GM23248 (cell line): ENCODE measurements around the gene IL17REL. TPM values are rescaled to one million over a fixed set of nuclear protein-coding genes. Genes with fewer than 3 reads are reported as not detected.

Experiments
- DNase-seq: peaks from one replicate; pipeline ENCODE4 v3.0.0-alpha.2; 2015
- H2AFZ ChIP-seq: fragments of 200-600 bp; sonication (generic); 2 replicates; pipeline ENCODE4 v1.6.1; 2016; ENCODE audit warnings: antibody characterized with exemption
- H3F3A ChIP-seq: fragments of 200-600 bp; sonication (generic); 2 replicates; pipeline ENCODE4 v1.6.1; 2016; ENCODE audit warnings: mild to moderate bottlenecking, antibody characterized with exemption, mixed run types; ENCODE audit not compliant: insufficient read depth
- H3K27ac ChIP-seq: fragments of 200-600 bp; sonication (generic); 2 replicates; pipeline ENCODE4 v1.5.1; 2016; ENCODE audit warnings: mild to moderate bottlenecking
- H3K27me3 ChIP-seq: fragments of 200-600 bp; sonication (generic); replicated peaks from 2 replicates; pipeline ENCODE4 v1.6.1; 2016; ENCODE audit warnings: mild to moderate bottlenecking; ENCODE audit not compliant: insufficient read depth
- H3K36me3 ChIP-seq: fragments of 200-600 bp; sonication (generic); 2 replicates; pipeline ENCODE4 v1.6.1; 2016; ENCODE audit warnings: low read depth, mild to moderate bottlenecking
- H3K4me1 ChIP-seq: fragments of 200-600 bp; sonication (generic); 2 replicates; pipeline ENCODE4 v1.6.1; 2016; ENCODE audit warnings: mild to moderate bottlenecking; ENCODE audit not compliant: insufficient read depth
- H3K4me2 ChIP-seq: fragments of 200-600 bp; sonication (generic); one replicate; pipeline ENCODE4 v1.6.1; 2016; ENCODE audit warnings: mild to moderate bottlenecking; ENCODE audit not compliant: unreplicated experiment
- H3K4me3 ChIP-seq: fragments of 200-600 bp; sonication (generic); 2 replicates; pipeline ENCODE4 v1.5.1; 2016; ENCODE audit warnings: mild to moderate bottlenecking
- H3K79me2 ChIP-seq: fragments of 200-600 bp; sonication (generic); 2 replicates; pipeline ENCODE4 v1.6.1; 2016; ENCODE audit warnings: mild to moderate bottlenecking; ENCODE audit not compliant: insufficient read depth
- H3K9ac ChIP-seq: fragments of 200-600 bp; sonication (generic); 2 replicates; pipeline ENCODE4 v1.6.1; 2016; ENCODE audit warnings: mild to moderate bottlenecking
- H3K9me2 ChIP-seq: fragments of 200-600 bp; sonication (generic); 2 replicates; pipeline ENCODE4 v1.6.1; 2016; ENCODE audit warnings: mixed run types, mild to moderate bottlenecking, moderate library complexity; ENCODE audit not compliant: insufficient read depth
- H3K9me3 ChIP-seq: fragments of 200-600 bp; sonication (generic); one replicate; pipeline ENCODE4 v1.6.1; 2017; ENCODE audit warnings: low read depth
- H4K20me1 ChIP-seq: fragments of 200-600 bp; sonication (generic); 2 replicates; pipeline ENCODE4 v1.6.0; 2016; ENCODE audit not compliant: insufficient read depth
- EZH2 ChIP-seq: fragments of 200-600 bp; sonication (generic); IDR thresholded peaks from 2 replicates; pipeline ENCODE4 v1.6.1; 2018; ENCODE audit warnings: antibody characterized with exemption, mild to moderate bottlenecking; ENCODE audit not compliant: insufficient read depth, poor library complexity, severe bottlenecking
- EZH2phosphoT487 ChIP-seq: fragments of 200-600 bp; sonication (generic); IDR thresholded peaks from 2 replicates; pipeline ENCODE4 v1.6.1; 2018; ENCODE audit warnings: antibody characterized with exemption, moderate library complexity, mild to moderate bottlenecking, low read depth; ENCODE audit not compliant: insufficient read depth
- WGBS, 2 experiments: methylation state at CpG; one replicate each; pipeline ENCODE4 v1.1.6; 2015 to 2017; ENCODE audit warnings: low lambda C conversion rate in 2 of 2, low coverage in 1 of 2; ENCODE audit errors: missing lambda C conversion rate in 2 of 2; 5-methylcytosine and 5-hydroxymethylcytosine counted together
- in situ Hi-C: fragments of 300-500 bp; cut with MboI; formaldehyde crosslinking; loops from 2 replicates; pipeline ENCODE4 v1.15.0; 2020
- polyA plus RNA-seq: library from polyadenylated mRNA; unstranded; fragments of >200 nt; fragmentation: Nextera tagmentation; extraction: Ambion mirVana; gene quantifications from 2 replicates; pipeline ENCODE4 v1.2.1, GENCODE V29; 2016
- total RNA-seq: library from RNA; depleted of rRNA; stranded (reverse); fragments of >200 nt; shearing (Covaris generic); gene quantifications from 2 replicates; pipeline ENCODE4 v1.2.3, GENCODE V29; 2014

The IL17REL gene
- total and polyA plus RNA-seq, 2 experiments from 2014 or later = not detected

DNA sequence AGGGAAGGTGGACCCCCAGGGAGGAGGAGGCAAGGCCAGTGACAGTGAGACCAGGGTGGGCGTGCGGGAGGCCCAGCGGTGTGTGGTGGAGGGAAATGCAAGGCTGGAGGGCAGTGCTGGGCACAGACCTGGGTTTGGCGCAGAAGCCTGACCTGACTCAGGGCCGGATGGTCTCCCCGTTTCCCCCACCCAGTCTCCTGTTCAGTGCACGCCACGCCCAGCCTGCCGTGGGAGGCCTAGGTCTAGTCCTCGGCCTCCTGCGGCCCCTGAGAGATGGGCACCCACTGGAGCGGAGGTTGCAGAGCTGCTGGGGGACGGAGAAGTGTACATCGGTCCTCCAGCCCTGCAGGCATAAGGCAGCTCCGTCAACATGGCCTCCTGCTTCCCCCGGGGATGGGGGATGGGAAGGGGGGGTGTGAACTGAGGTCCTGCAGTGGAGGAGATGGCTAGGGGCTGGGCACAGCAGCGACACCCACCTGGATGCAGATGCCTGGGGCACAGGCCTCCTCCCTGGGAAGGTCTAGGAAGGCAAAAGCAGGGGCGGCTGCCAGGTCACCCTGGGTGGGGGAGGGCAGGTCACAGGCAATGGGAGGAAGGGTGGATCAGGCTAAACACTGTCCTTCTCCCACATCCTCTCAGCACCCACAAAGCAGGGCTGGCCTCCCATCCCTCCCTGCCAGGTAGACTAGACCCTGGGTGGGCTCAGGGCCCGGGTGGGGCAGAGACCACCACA is 15.9 kb downstream of the IL17REL start:
- H3K9me2 ChIP-seq = no peaks in the 10 kb centered on the region
- H3K9me3 ChIP-seq = no peaks in the 10 kb centered on the region
- in situ Hi-C loops = no loop called here
- H3K27me3 ChIP-seq = no peaks in the 10 kb centered on the region
- no peak for DNase-seq
- no peaks in the 10 kb centered on the region for H4K20me1 ChIP-seq
- 82 to 83% methylated on average over 17 to 19 of the region's 19 CpGs for WGBS, 2 experiments
- no peak overlapping the region for H3K4me2 ChIP-seq
- no peak overlapping the region for H3K27ac ChIP-seq
- H3F3A ChIP-seq = no peaks in the 10 kb centered on the region
- H3K4me1 ChIP-seq = no peaks in the 10 kb centered on the region
- H3K9ac ChIP-seq = no peak overlapping the region
- TF ChIP-seq EZH2 (no peak), EZH2phosphoT487 (no peak)
- H3K36me3 ChIP-seq = no peaks in the 10 kb centered on the region
- H3K4me3 ChIP-seq = no peak overlapping the region
- H2AFZ ChIP-seq = no peak overlapping the region
- no peaks in the 10 kb centered on the region for H3K79me2 ChIP-seq

DNA sequence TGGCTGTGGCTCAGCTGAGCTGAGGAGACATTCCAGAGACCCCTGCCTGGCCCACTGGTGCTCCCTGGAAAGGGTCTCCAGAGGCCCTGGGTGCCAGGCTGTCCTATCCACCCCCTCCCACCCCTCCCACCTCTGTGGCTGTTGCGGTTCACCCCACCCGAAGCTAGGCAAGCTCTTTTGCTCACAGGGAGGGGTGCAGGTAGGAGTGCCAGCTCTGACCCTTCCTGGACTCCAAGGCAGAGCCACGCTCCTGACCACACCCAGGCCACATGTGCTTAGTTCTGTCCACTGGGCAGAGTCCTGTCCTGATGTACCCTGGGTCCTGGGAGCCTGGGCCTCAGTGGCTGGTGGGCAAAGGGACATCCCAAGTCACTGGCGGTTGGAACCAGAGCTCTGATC is 16.4 kb downstream of the IL17REL start:
- H3K4me2 ChIP-seq = no peak overlapping the region
- H2AFZ ChIP-seq = no peak overlapping the region
- H3K9me3 ChIP-seq = no peaks in the 10 kb centered on the region
- DNase-seq = no peak
- no peaks in the 10 kb centered on the region for H4K20me1 ChIP-seq
- no peak overlapping the region for H3K4me3 ChIP-seq
- in situ Hi-C loops = no loop called here
- 60 to 66% methylated on average over 4 of the region's 4 CpGs for WGBS, 2 experiments
- no peaks in the 10 kb centered on the region for H3K9me2 ChIP-seq
- no peaks in the 10 kb centered on the region for H3K79me2 ChIP-seq
- H3K27ac ChIP-seq = no peak overlapping the region
- H3K9ac ChIP-seq = no peak overlapping the region
- H3F3A ChIP-seq = no peaks in the 10 kb centered on the region
- H3K27me3 ChIP-seq = no peaks in the 10 kb centered on the region
- H3K4me1 ChIP-seq = no peaks in the 10 kb centered on the region
- no peaks in the 10 kb centered on the region for H3K36me3 ChIP-seq
- TF ChIP-seq EZH2 = no peak
- TF ChIP-seq EZH2phosphoT487 = no peak

DNA sequence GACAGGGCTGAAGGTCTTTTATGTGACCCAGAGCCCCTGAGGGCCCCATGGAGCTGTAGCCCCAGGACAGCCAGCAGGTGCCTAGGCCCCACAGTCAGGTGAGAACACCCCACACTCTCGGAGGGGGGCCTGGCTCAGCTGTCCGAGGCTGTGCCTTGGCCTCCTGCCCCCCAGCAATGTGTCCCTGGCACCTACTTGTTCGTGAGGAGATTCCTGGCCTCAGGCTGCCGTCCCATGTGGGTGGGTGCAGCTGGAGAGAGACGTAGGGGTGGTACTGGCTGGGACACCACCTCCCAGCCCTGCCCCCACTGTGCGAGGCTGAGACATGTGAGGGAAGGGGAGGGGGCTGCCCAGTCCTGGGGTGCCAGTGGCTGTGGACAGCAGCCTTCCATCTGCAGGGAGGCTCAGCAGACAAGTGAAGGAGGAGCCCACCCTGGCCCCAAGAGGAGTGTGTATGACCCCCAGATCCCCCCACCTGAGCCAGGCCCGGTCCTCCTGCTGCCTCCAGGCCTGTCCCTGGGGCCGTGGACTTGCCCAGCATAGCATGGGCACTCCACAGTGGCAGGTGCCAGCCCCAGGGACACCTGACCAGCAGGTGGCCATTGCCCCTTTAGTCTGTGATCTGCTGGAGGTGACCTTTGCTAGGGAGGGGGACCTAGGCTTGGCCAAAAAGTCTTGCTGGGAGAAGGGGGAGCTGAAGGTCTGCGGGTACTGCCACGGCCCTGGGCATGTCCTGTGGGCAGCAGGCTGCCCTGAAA is 17.0 kb downstream of the IL17REL start:
- no peak overlapping the region for H3K9ac ChIP-seq
- H3K9me2 ChIP-seq = no peaks in the 10 kb centered on the region
- H3K79me2 ChIP-seq = no peaks in the 10 kb centered on the region
- WGBS, 2 experiments = 60 to 64% methylated on average over 8 to 9 of the region's 10 CpGs
- H3K27me3 ChIP-seq = no peaks in the 10 kb centered on the region
- H3K27ac ChIP-seq = no peak overlapping the region
- H3K9me3 ChIP-seq = no peaks in the 10 kb centered on the region
- no peak overlapping the region for H3K4me3 ChIP-seq
- in situ Hi-C loops = no loop called here
- H4K20me1 ChIP-seq = no peaks in the 10 kb centered on the region
- H3K4me2 ChIP-seq = no peak overlapping the region
- H3K36me3 ChIP-seq = no peaks in the 10 kb centered on the region
- no peak for DNase-seq
- H3K4me1 ChIP-seq = no peaks in the 10 kb centered on the region
- H2AFZ ChIP-seq = no peak overlapping the region
- H3F3A ChIP-seq = no peaks in the 10 kb centered on the region
- no peak for TF ChIP-seq EZH2phosphoT487
- no peak for TF ChIP-seq EZH2

DNA sequence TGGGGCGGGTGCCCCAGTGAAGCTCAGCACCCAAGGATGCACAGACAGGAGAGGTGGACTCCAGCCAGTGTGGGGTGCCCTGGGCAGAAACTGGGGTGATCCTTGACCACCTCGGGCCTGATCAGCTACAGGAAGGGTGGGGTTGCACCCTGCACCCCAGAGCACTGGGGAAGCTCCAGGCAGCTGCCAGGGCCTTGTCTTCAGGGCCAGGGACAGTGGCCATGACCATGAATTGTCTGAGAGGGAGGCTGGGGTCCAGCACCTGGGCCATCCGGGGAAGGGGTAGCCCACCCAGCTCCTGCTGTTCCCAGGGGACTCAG is 17.6 kb downstream of the IL17REL start:
- no peaks in the 10 kb centered on the region for H3K9me3 ChIP-seq
- H3K27me3 ChIP-seq = no peaks in the 10 kb centered on the region
- no peak overlapping the region for H3K27ac ChIP-seq
- WGBS, 2 experiments = 57 to 64% methylated on average over 3 of the region's 3 CpGs
- TF ChIP-seq EZH2phosphoT487 = no peak
- no peak overlapping the region for H2AFZ ChIP-seq
- no peaks in the 10 kb centered on the region for H3K36me3 ChIP-seq
- in situ Hi-C loops = no loop called here
- H3K79me2 ChIP-seq = no peaks in the 10 kb centered on the region
- H4K20me1 ChIP-seq = no peaks in the 10 kb centered on the region
- H3K9me2 ChIP-seq = no peaks in the 10 kb centered on the region
- H3K4me1 ChIP-seq = no peaks in the 10 kb centered on the region
- no peaks in the 10 kb centered on the region for H3F3A ChIP-seq
- H3K4me2 ChIP-seq = no peak overlapping the region
- no peak for DNase-seq
- no peak overlapping the region for H3K4me3 ChIP-seq
- H3K9ac ChIP-seq = no peak overlapping the region
